ENCODE measurements around the gene NR2C2. TPM values are rescaled to one million over a fixed set of nuclear protein-coding genes. Genes with fewer than 3 reads are reported as not detected.

The NR2C2 gene
- total and polyA plus RNA-seq, 2 of the 13 experiments (the other 11 are each of a cell fraction or from before 2014, with no cell fraction given) = 7.8 to 11.8 TPM

DNA sequence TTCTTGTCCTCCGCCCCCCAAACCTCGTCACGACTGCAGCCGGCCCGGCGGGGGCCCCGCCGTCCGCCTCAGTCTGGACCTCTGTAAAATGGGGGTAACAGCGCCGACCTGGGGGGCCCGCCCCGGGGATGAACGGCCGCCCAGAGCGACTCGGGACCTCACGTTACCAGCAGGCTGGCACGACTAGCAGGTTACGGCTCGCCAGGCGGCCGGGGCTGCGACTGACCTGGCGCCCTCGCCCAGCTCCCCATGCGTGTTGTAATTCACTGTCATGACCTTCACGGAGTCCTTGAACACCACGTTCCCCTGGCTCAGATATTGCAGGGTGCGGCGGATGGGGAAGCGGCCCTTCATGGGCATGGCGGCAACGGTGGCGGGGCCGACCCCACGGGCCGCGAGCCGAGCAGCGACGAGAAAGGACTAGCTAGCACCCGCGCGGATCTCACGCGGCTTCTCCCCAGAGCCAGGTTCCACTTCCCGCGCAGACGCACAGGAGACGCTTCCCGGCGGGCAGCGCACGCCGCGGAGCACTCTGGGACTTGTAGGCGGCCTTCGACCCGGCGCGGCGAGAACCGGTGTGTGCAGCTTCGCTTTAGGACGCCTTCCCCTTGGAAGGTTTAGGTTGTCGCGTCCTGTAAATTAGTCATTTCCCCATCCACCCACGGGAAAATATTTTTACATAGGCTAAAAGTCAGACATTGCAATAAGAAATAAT, 117.6 kb downstream of the NR2C2 start, which contains the start of gene MRPS25 (continued):
- TF ChIP-seq, protein P1, sequence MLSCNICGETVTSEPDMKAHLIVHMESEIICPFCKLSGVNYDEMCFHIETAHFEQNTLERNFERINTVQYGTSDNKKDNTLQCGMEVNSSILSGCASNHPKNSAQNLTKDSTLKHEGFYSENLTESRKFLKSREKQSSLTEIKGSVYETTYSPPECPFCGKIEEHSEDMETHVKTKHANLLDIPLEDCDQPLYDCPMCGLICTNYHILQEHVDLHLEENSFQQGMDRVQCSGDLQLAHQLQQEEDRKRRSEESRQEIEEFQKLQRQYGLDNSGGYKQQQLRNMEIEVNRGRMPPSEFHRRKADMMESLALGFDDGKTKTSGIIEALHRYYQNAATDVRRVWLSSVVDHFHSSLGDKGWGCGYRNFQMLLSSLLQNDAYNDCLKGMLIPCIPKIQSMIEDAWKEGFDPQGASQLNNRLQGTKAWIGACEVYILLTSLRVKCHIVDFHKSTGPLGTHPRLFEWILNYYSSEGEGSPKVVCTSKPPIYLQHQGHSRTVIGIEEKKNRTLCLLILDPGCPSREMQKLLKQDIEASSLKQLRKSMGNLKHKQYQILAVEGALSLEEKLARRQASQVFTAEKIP (CRISPR knock-in tag; IDR thresholded peaks at IDR 0.05; ENCODE audit: borderline replicate concordance) = no peak
- TF ChIP-seq, protein P2, sequence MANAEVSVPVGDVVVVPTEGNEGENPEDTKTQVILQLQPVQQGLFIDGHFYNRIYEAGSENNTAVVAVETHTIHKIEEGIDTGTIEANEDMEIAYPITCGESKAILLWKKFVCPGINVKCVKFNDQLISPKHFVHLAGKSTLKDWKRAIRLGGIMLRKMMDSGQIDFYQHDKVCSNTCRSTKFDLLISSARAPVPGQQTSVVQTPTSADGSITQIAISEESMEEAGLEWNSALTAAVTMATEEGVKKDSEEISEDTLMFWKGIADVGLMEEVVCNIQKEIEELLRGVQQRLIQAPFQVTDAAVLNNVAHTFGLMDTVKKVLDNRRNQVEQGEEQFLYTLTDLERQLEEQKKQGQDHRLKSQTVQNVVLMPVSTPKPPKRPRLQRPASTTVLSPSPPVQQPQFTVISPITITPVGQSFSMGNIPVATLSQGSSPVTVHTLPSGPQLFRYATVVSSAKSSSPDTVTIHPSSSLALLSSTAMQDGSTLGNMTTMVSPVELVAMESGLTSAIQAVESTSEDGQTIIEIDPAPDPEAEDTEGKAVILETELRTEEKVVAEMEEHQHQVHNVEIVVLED (CRISPR knock-in tag; IDR thresholded peaks at IDR 0.05; ENCODE audit: borderline replicate concordance) = peak; percentile 89; the same call in 1 of the 2 replicates
- TF ChIP-seq FOXC1 (CRISPR knock-in tag; IDR thresholded peaks at IDR 0.05; ENCODE audit: borderline replicate concordance) = peak; percentile 90
- TF ChIP-seq, protein P3, sequence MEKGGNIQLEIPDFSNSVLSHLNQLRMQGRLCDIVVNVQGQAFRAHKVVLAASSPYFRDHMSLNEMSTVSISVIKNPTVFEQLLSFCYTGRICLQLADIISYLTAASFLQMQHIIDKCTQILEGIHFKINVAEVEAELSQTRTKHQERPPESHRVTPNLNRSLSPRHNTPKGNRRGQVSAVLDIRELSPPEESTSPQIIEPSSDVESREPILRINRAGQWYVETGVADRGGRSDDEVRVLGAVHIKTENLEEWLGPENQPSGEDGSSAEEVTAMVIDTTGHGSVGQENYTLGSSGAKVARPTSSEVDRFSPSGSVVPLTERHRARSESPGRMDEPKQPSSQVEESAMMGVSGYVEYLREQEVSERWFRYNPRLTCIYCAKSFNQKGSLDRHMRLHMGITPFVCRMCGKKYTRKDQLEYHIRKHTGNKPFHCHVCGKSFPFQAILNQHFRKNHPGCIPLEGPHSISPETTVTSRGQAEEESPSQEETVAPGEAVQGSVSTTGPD (CRISPR knock-in tag; IDR thresholded peaks at IDR 0.05) = no peak
- no peak for TF ChIP-seq NFYC (CRISPR knock-in tag; IDR thresholded peaks at IDR 0.05)
- no peak for TF ChIP-seq SMARCC2 (IDR thresholded peaks at IDR 0.05)
- TF ChIP-seq ZSCAN20 (CRISPR knock-in tag; IDR thresholded peaks at IDR 0.05; ENCODE audit: borderline replicate concordance) = no peak
- TF ChIP-seq, protein P4, sequence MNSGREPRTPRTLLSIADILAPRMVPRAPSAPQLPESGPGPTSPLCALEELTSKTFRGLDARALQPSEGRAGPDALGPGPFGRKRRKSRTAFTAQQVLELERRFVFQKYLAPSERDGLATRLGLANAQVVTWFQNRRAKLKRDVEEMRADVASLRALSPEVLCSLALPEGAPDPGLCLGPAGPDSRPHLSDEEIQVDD (CRISPR knock-in tag; IDR thresholded peaks at IDR 0.05; ENCODE audit: borderline replicate concordance) = 0 out of 2 replicates have a peak, but pooled peaks have one; percentile 44
- no peak for TF ChIP-seq ZNF121 (CRISPR knock-in tag; IDR thresholded peaks at IDR 0.05)
- TF ChIP-seq, protein P5, sequence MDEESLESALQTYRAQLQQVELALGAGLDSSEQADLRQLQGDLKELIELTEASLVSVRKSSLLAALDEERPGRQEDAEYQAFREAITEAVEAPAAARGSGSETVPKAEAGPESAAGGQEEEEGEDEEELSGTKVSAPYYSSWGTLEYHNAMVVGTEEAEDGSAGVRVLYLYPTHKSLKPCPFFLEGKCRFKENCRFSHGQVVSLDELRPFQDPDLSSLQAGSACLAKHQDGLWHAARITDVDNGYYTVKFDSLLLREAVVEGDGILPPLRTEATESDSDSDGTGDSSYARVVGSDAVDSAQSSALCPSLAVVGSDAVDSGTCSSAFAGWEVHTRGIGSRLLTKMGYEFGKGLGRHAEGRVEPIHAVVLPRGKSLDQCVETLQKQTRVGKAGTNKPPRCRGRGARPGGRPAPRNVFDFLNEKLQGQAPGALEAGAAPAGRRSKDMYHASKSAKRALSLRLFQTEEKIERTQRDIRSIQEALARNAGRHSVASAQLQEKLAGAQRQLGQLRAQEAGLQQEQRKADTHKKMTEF (CRISPR knock-in tag; IDR thresholded peaks at IDR 0.05) = peak; percentile 88
- no peak for TF ChIP-seq KAT2B (IDR thresholded peaks at IDR 0.05; ENCODE audit: borderline replicate concordance, low read depth, low read length)
- TF ChIP-seq PHF8 (CRISPR knock-in tag; IDR thresholded peaks at IDR 0.05) = peak; percentile 99
- TF ChIP-seq, protein P6, sequence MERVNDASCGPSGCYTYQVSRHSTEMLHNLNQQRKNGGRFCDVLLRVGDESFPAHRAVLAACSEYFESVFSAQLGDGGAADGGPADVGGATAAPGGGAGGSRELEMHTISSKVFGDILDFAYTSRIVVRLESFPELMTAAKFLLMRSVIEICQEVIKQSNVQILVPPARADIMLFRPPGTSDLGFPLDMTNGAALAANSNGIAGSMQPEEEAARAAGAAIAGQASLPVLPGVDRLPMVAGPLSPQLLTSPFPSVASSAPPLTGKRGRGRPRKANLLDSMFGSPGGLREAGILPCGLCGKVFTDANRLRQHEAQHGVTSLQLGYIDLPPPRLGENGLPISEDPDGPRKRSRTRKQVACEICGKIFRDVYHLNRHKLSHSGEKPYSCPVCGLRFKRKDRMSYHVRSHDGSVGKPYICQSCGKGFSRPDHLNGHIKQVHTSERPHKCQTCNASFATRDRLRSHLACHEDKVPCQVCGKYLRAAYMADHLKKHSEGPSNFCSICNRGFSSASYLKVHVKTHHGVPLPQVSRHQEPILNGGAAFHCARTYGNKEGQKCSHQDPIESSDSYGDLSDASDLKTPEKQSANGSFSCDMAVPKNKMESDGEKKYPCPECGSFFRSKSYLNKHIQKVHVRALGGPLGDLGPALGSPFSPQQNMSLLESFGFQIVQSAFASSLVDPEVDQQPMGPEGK (CRISPR knock-in tag; IDR thresholded peaks at IDR 0.05) = peak; percentile 54; the same call in 1 of the 2 replicates
- TF ChIP-seq, protein P7, sequence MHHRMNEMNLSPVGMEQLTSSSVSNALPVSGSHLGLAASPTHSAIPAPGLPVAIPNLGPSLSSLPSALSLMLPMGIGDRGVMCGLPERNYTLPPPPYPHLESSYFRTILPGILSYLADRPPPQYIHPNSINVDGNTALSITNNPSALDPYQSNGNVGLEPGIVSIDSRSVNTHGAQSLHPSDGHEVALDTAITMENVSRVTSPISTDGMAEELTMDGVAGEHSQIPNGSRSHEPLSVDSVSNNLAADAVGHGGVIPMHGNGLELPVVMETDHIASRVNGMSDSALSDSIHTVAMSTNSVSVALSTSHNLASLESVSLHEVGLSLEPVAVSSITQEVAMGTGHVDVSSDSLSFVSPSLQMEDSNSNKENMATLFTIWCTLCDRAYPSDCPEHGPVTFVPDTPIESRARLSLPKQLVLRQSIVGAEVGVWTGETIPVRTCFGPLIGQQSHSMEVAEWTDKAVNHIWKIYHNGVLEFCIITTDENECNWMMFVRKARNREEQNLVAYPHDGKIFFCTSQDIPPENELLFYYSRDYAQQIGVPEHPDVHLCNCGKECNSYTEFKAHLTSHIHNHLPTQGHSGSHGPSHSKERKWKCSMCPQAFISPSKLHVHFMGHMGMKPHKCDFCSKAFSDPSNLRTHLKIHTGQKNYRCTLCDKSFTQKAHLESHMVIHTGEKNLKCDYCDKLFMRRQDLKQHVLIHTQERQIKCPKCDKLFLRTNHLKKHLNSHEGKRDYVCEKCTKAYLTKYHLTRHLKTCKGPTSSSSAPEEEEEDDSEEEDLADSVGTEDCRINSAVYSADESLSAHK (CRISPR knock-in tag; IDR thresholded peaks at IDR 0.05; ENCODE audit: borderline replicate concordance) = no peak
- no peak; the same call in 1 of the 2 replicates for TF ChIP-seq RXRB (CRISPR knock-in tag; IDR thresholded peaks at IDR 0.05; ENCODE audit: borderline replicate concordance)
- TF ChIP-seq ZNF264 (CRISPR knock-in tag; IDR thresholded peaks at IDR 0.05) = no peak
- no peak for TF ChIP-seq JUNB (CRISPR knock-in tag; IDR thresholded peaks at IDR 0.05; ENCODE audit: borderline replicate concordance)
